GM12891 (cell line): ENCODE measurements around the gene ARL5C.
A peak's percentile ranks its signal among the peaks of the same experiment; 100 is the strongest.

Source experiments
- DNase-seq: peaks from one replicate; pipeline ENCODE4 v3.0.0; 2011; ENCODE audit warnings: low spot score; ENCODE audit not compliant: insufficient read length
- FAIRE-seq: peaks from 2 replicates; lab custom pipeline; 2011; peaks lifted over from hg19 to GRCh38; lab: Jason Lieb, UNC
- PAX5 ChIP-seq: IDR thresholded peaks from 2 replicates; pipeline ENCODE4 v1.6.1; 2011; ENCODE audit warnings: low read length, moderate library complexity, mild to moderate bottlenecking; ENCODE audit not compliant: insufficient read depth, severe bottlenecking
- POLR2A ChIP-seq: IDR thresholded peaks from 2 replicates; pipeline ENCODE4 v1.6.1; 2011; ENCODE audit warnings: low read depth, low read length, control low read depth
- POLR2AphosphoS5 ChIP-seq: IDR thresholded peaks from 2 replicates; pipeline ENCODE4 v1.6.1; 2011; ENCODE audit warnings: low read depth, low read length, control low read depth
- POU2F2 ChIP-seq: IDR thresholded peaks from 2 replicates; pipeline ENCODE4 v1.6.1; 2011; ENCODE audit warnings: low read depth, mild to moderate bottlenecking, control low read depth, low read length, moderate library complexity
- SPI1 ChIP-seq: IDR thresholded peaks from 2 replicates; pipeline ENCODE4 v1.6.1; 2011; ENCODE audit warnings: low read depth, low read length, control low read depth
- TAF1 ChIP-seq: IDR thresholded peaks from 2 replicates; pipeline ENCODE4 v1.6.1; 2011; ENCODE audit warnings: low read depth, low read length, control low read depth

ARL5C gene

DNA sequence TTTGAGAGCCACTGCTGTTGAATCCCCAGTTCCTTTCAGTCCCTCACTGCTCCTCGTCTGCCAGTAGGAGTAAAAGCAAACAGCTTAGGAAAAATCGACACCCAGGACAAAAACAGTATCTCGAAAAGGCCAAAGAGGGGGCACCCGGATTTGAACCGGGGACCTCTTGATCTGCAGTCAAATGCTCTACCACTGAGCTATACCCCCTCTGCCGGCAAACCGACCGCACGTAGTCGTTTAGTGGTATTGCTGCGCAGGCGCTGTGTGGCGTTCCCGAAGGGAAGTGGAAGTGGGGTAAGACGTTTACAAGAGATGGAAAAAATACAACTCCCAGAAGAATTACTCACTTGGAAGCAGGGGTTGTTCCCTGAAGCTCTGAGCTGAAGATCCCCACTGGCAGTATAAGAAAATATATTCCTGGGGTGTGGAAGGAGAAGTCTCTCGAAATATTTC, 12.3 kb downstream of the ARL5C start:
- FAIRE-seq (peak; percentile 38), DNase-seq (no peak)
- TF ChIP-seq TAF1 (no peak), POLR2AphosphoS5 (no peak), POLR2A (no peak), POU2F2 (peak; percentile 42; the same call in 1 of the 2 replicates), PAX5 (no peak), SPI1 (peak; percentile 74)

DNA sequence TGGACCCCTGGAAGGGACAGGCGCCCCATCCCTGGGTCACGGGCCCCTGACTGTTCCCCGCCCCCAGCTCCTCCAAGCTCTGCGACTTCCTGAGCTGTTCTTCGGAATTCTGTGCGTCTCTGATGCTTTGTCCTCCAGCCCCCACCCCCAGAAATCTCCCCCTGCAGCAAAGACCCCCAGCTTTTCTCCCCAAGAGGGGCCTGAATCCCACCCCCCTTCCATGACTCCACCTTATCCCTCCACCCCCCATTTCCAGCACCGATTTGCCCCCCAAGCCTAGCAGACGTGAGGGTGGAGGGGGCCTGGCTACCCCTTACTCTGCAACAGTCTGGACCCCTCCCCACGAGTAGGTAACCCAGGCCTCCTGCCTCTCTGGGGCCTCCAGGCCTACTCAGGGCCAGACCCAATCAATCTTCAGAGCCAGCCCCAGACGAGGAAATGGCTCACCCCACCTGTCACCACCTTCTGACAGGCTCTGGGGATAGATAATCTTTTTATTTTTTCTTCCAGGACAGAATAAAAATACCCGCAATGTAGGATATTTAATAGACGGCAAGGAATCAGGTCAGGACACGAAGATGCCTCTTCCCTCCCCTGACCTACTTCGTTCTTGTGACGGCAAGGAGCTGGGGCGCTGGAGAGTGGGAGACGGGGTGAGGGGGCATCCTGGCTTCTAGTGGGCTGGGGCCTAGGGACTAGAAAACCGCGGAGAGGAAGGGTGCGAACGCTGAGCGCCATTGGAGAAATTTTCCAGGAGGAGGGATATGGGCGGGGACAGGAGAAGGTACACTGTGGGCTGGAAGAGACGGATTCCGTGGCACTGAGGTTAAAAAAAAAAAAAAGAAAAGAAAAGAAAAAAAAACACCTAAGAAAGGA, 13.8 kb downstream of the ARL5C start:
- FAIRE-seq, result no peak
- TF ChIP-seq TAF1, result no peak
- TF ChIP-seq PAX5, result no peak
- TF ChIP-seq SPI1, result no peak
- TF ChIP-seq POLR2A, result no peak
- no peak for TF ChIP-seq POLR2AphosphoS5
- no peak for TF ChIP-seq POU2F2
- no peak for DNase-seq

DNA sequence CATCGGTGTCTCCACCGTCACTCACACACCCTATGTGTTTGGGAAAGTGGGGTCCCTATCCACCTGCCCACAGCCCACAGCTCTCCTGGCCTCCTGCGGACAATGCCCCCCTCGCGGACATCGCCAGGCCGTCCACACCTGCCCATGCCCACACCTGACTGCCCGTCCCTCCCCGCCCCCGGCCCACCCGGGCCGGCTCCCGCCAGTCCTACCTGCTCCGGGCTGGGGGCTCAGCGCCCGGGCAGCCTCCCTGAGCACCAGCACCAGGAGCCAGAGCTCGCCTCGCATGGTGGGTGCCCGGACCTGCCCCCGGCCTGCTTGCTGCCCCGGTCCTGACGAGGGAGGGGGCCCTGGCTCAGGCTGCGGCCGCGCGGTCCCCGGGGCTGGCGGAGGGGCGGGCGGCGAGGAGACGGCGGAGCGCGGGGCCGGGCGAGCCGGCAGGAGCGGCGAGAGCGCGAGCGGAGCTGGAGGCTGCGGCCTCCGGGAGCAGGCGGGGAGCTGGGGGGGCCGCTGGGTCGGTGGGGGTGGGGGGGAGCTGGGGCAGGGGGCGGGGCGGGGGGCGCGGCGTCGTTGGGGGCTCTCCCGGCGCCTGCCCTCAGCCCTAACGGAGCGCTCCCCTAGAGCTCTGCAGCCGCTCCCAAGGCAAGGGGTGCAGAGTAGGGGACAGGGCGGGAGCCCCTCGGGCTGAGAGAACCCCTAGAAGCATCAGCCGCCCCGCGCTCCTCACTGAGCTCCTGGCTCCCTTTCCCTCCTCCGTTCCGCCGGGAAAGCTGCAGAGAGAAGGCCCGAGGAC, 14.6 kb downstream of the ARL5C start, which contains the start of gene PLXDC1:
TSS of gene PLXDC1 (minus strand) at position 488 of the 793 bp plus-strand sequence. CDS start at position 288, 200 bp downstream.
- no peak for DNase-seq
- FAIRE-seq, result no peak

DNA sequence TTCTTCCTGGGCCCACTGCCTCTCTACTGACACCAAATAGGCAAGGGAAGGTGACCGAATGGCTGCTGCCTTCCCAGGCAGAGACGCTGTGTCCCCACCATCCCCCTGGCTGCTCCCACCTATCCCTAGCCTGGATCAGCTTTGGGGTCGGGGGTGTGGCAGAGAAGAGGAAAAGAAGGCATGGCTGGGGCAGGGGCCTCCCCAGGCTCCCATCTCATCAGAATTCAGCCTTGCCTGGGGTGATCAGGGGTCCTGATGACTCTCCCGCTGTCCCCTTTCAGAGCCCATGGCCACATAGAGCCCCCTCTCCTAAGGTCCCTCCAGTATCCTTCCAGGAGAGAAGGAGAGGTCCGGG, 15.2 kb downstream of the ARL5C start:
- TF ChIP-seq POLR2AphosphoS5, result no peak
- no peak for TF ChIP-seq TAF1
- no peak for TF ChIP-seq POU2F2
- no peak for TF ChIP-seq PAX5
- no peak for TF ChIP-seq POLR2A
- no peak for TF ChIP-seq SPI1
- FAIRE-seq (no peak), DNase-seq (no peak)

More for the DNA sequence above, 14.6 kb downstream of the ARL5C start, which contains the start of gene PLXDC1:
- TF ChIP-seq PAX5 (no peak), POLR2A (no peak), SPI1 (no peak), TAF1 (no peak), POLR2AphosphoS5 (no peak), POU2F2 (no peak)

DNA sequence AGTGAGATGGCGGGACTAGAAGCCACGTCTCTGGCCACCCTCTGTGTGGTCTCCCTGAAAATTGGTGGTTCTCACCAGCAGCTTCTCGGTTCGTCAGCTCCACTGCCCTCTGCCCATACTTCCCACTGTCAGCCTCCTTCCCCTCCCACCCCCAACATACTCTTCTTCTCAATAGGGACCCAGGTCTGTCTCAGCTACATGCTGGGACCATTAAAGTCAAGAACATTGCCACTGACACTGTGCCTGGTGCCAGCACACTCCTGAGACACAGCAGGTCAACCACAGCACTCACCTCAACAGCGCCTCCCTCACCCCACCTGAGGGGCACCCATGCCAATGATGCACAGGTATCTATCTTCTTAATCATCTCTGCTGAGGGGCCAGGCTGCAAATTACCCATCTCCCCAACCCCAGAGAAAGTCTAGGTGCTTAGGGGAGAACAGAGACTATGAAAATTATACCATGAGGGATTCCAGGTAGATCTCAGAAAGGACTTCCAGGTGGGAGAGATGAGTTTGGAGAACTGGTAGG, 15.8 kb downstream of the ARL5C start:
- no peak for FAIRE-seq
- TF ChIP-seq TAF1 (no peak), POU2F2 (no peak), SPI1 (no peak), POLR2A (no peak), PAX5 (no peak), POLR2AphosphoS5 (no peak)
- no peak for DNase-seq

DNA sequence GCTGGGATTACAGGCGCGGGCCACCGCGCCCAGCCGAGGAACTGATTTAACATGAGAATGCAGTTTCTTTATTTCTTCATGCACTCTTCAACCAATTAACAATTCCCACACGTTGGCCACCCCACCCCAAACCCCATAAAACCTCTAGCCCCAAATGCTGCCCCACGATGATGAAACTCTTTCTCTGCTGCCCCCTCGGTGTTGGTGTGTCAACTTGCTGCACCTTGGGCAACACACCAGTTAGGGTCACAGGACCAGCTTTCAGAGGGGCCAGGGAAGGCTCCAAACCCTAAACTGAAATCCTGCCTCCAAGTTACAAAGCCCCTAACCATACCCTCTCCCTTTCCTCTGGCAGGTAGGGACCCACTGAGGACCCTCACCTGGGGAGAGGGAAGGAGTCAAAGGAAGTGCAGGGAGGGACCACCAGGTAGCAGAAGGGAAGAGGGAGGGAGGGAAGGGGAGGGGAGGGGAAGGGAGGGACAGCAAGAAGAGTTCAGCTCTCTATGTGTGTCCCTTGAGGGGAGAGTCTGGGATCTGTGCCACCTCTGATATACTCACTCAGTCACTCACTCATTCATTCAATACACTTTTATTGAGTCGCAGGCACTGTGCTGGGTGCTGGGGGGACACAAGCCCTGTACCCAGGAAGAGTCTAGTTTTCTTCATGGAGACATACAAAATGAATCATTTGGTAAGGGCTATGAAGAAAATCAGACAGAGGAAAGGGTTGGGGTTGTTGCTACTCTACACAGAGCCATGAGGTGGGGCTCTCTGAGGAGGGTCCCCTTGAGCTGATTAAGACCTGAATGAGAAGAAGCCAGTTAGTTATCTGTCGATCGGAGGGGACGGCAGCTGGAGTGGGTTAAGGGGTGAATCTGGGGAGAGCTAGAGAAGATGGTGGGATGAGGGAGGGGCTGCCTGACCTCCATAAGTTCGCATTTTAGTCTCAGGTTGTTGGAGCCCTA, 18.5 kb downstream of the ARL5C start:
- FAIRE-seq (no peak), DNase-seq (no peak)
- TF ChIP-seq POLR2AphosphoS5 (no peak), TAF1 (no peak), POU2F2 (no peak), PAX5 (no peak)

DNA sequence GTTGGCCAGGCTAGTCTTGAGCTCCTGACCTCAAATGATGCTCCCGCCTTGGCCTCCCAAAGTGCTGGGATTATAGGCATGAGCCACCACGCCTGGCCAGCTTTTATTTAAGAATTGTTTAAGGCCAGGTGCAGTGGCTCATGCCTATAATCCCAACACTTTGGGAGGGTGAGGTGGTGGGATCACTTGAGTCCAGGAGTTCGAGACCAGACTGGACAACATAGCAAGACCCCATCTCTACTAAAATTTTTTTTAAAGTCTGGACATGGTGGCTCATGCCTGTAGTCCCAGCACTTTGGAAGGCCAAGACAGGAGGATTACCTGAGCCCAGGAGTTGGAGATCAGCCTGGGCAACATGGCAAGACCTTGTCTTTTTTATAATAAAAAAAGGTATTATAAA, 19.7 kb downstream of the ARL5C start:
- FAIRE-seq, result no peak
- TF ChIP-seq POU2F2 (no peak), TAF1 (no peak), PAX5 (no peak), SPI1 (no peak)
- DNase-seq, result no peak

DNA sequence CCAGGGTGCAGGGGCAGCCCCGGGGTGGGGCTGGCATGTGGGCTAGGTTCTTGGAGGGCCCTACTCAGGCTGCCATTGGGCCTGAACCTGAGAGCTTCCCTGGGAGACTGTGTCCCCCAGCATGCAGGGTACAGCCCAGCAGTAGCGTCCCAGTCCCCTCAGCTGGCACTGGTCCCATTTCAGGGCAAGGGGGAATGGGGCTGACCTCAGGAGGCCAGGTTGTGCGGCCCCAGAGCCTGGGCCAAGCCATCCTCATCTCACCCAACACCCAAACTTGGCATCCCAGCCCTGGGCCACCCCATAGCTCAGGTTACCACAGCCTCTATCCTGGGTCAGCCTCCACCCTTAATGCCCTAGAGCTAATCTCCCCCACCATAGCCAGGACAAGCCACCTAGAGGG, 20.8 kb downstream of the ARL5C start:
- no peak for TF ChIP-seq SPI1
- no peak for TF ChIP-seq POLR2AphosphoS5
- no peak for TF ChIP-seq POU2F2
- TF ChIP-seq POLR2A, result no peak
- TF ChIP-seq PAX5, result no peak
- TF ChIP-seq TAF1, result no peak
- DNase-seq (no peak), FAIRE-seq (no peak)

DNA sequence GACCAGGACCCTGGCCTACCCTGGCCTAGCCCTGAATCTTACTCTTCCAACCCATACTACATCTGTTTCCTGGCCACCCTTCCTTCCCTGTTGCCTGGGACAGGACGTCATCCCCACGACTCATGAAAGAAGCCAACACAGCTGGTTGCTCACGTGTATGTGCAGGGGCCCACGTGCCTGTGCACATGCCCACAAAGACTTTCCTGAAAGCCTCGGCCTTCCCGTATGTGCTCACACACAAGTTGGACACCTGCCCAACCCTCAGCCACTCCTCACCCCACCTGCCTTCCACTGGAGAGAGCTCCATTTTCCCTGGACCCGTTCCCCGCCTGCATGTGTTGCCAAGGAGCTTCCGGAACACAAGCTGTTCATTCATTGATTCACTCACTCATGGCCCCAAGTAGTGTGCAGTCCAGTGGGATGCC, 21.5 kb downstream of the ARL5C start:
- no peak for FAIRE-seq
- TF ChIP-seq TAF1, result no peak
- TF ChIP-seq POLR2AphosphoS5, result no peak
- TF ChIP-seq POU2F2, result no peak
- TF ChIP-seq POLR2A, result no peak
- TF ChIP-seq PAX5, result no peak
- TF ChIP-seq SPI1, result no peak
- no peak for DNase-seq
